ENCODE results near the gene PLA2G2C. TPM values are rescaled to one million over a fixed set of nuclear protein-coding genes. Genes with fewer than 3 reads are reported as not detected.
"Not testable (repeated sequence)": the region's sequence is repeated elsewhere in the genome, so short reads cannot be mapped to it uniquely, and the experiment has no call there.

PLA2G2C gene
- total RNA-seq, 1 experiment from 2014 or later, result not detected

- DNase-seq (ENCODE audit: low read depth), result no peak
Measured at GRCh38 chr1:20134995-20135394, 51.3 kb downstream of the PLA2G2C start.

- not testable (repeated sequence) for DNase-seq (ENCODE audit: low read depth)
Measured at GRCh38 chr1:20130518-20130917, 55.8 kb downstream of the PLA2G2C start.

- DNase-seq (ENCODE audit: low read depth), result no peak
Measured at GRCh38 chr1:20126806-20127440, 59.4 kb downstream of the PLA2G2C start.

DNA sequence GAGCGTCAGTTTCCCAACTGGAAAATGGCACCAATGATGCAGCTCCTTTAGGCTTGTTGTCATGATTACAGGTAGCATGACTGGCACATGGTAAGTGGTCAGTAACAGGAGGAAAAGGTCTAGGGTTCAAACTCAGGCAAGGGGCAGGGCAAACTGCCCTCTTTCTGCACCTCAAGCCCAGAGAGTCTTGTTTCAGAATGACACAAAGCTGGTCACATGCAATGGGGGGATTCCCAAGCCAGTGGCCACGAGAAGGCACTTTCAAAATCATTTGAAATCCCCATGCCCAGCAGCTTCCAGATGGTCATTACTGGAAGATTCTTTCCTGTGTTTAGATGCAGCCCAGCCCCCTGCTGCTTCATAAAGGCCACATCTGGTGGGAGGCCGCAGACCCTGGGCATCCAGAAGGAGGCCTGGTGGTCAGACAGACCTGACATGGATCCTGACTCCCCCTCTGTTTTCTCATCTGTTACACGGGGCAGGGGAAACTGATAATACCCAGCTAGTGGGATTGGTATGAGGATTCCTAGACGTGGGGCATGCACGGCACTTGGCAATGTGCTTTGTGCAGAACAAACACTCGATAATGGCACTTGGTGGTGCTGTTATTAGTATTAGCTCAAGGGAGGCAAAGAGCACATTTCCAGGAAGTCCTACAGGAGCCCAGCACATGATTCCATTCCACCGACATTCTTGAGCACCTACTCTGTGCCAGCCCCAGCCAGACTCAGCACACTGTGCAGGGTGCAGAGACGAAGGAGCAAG is 60.1 kb downstream of the PLA2G2C start:
- DNase-seq (ENCODE audit: low read depth), result peak; percentile 19

GRCh38 chr1:20125100-20125499 is 61.2 kb downstream of the PLA2G2C start:
- DNase-seq (ENCODE audit: low read depth), result peak; percentile 52

GRCh38 chr1:20124456-20125057 is 61.8 kb downstream of the PLA2G2C start:
- DNase-seq (ENCODE audit: low read depth), result peak; percentile 94

DNA sequence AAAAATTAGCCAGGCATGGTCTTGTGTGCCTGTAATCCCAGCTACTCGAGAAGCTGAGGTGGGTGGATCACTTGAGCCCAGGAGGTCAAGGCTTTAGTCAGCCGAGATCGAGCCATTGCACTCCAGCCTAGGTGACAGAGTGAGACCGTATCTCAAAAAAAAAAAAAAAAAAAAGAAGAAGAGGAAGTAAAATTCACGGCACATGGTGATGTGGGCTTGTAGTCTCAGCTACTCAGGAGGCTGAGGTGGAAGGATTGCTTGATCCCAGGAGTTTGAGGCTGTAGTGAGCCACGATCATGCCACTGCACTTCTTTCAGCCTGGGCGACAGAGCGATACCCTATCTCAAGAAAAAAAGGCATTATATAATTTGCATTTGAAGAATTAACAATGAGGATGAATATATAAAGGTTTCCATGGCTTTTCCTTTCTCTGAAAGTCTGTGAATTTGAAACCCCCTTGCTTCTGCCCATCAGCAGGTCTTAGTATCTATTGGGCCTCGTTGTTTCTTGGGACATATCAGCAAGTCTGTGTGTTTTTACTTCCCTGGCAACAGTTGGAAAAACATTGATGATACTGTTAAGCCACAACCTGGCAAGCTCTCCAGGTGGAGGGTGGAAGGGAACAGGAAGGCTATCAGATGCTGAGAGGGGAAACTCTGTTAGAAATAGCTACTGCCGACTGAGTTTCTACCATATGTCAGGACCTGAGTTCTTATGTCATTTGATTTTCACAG is 62.4 kb downstream of the PLA2G2C start:
- peak; percentile 28 for DNase-seq (ENCODE audit: low read depth)

- no peak for DNase-seq (ENCODE audit: low read depth)
Measured at GRCh38 chr1:20120796-20121195, 65.5 kb downstream of the PLA2G2C start.

DNA sequence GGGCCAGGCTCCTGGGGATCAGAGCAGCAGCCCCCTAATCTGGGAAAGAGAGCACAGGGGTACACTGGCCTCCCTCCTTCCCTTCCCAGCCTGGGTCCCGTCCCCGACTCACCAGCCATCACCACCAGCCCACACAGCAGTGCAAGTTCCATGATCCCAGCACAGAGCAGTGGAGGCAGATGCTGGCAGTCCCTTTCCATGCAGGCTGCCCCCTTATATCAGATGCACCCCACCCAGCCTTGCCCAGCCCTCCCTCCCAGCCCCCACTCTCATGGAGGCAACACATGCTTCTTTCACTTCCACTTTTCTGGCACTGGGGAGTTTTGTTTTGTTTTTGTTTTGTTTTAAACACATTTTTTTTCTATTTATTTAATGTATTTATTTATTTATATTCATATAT is 67.0 kb downstream of the PLA2G2C start, which contains the start of gene PLA2G2D:
Gene PLA2G2D (minus strand): TSS at position 190 of the 400 bp plus-strand sequence. CDS start 38 bp downstream, at position 152.
- DNase-seq (ENCODE audit: low read depth), result no peak

DNA sequence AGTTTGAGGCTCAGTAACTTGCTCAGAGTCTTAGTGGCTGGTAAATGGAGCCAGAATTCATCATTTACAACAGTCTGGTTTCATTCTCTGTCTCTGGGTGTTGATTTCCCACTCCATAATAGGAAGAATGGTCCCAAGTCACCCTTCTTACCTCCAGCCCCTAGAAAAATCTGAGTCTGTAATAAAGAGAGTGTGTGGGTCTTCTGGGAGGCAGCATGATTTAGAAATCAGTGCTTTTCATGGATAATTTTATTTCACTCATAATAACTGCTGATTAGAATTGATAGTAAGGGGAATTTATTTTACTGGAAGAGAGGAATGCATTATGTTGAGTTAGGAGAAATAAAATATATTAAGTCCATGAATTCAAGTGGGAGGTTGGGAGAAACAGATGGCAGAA is 69.1 kb downstream of the PLA2G2C start:
- no peak for DNase-seq (ENCODE audit: low read depth)

DNA sequence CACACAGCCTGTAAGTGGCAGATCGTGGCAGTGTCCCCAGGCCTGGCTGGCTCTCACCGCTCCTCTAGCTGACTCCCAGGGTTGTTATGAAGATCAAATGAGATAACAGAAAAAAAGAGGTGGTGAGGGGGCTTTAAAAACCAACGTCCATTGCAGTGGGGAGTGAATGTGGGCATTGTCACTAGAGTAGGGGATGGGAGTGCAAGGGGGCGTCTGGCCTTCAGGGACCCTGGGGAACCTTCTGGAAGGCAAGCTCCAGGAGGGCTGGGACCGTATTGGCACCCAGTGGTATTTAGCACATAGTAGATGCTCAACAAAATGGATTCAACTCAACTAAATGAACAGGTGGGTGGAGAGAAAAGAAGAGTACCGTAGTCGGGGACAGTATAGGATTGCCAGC is 70.4 kb downstream of the PLA2G2C start:
- DNase-seq (ENCODE audit: low read depth), result no peak

- DNase-seq (ENCODE audit: low read depth), result no peak
Measured at GRCh38 chr1:20115479-20115878, 70.8 kb downstream of the PLA2G2C start.

DNA sequence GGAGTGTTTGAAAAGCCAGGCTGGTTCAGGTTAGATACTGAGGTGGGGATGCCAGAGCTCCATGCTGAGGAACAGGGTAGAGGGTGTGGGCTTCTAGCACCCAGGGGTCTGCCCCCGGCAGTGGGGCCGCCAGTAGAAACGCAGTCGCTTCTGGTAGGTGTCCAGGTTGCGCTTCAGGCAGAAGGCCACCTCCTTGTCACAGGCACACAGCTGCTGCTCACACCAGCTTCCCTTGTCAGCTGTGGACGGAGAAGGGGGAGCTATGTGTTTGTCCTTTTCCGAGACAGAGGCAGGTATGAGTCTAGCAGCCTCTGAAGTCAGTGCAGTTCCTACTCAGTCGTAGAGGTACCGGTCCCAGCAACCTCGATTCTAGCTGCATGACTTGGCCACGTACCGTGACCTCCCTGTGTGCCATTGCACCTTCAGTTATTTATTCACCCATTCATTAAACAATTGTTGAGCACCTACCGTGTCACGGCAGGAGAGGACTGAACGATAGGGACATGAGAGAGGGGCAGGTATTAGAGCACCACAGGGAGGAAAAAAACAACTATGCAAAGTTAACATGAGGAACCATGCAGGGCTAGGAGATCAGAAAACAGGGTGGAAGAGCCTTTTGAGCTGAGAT is 72.2 kb downstream of the PLA2G2C start:
- DNase-seq (ENCODE audit: low read depth), result no peak

Other genes with a start within 250 kb of the PLA2G2C start
- not detected in 2 replicates for gene PLA2G2A, start 206.9 kb downstream of the PLA2G2C start, total RNA-seq (2014; rRNA removed; shearing (Covaris generic))
- not detected in 2 replicates for gene PLA2G5, start 116.3 kb downstream of the PLA2G2C start, total RNA-seq (2014; rRNA removed; shearing (Covaris generic))
- gene PLA2G2D, start 67.0 kb downstream of the PLA2G2C start, total RNA-seq (2014; rRNA removed; shearing (Covaris generic)), result not detected in 2 replicates
- gene PLA2G2F, start 47.2 kb downstream of the PLA2G2C start, total RNA-seq (2014; rRNA removed; shearing (Covaris generic)), result not detected in 2 replicates
- 0.10 and 0.12 TPM in 2 replicates for gene UBXN10, start 422 bp downstream of the PLA2G2C start, total RNA-seq (2014; rRNA removed; shearing (Covaris generic))
- gene VWA5B1, start 104.4 kb upstream of the PLA2G2C start, total RNA-seq (2014; rRNA removed; shearing (Covaris generic)), result not detected in 2 replicates

All from RPMI7951 (cell line).